Nephron (organoid): ENCODE results near the gene DBNDD2.

Experiments
- H3K27ac Mint-ChIP-seq, 3 experiments: 2 replicates each; pipeline ENCODE4 v1.8.0; 2020; ENCODE audit warnings: mixed read lengths in 3 of 3, mild to moderate bottlenecking in 2 of 3, moderate library complexity in 1 of 3
- H3K27me3 Mint-ChIP-seq: 2 replicates; pipeline ENCODE4 v1.8.0; 2021; ENCODE audit warnings: low read depth, mild to moderate bottlenecking, moderate library complexity, mixed read lengths
- H3K36me3 Mint-ChIP-seq: 2 replicates; pipeline ENCODE4 v1.8.0; 2020; ENCODE audit warnings: low read depth, mixed read lengths
- H3K4me1 Mint-ChIP-seq: 2 replicates; pipeline ENCODE4 v1.8.0; 2020; ENCODE audit warnings: mixed read lengths
- H3K4me3 Mint-ChIP-seq, 3 experiments: 2 replicates each; pipeline ENCODE4 v1.8.0; 2020; ENCODE audit warnings: mild to moderate bottlenecking in 3 of 3, mixed read lengths in 3 of 3, moderate library complexity in 2 of 3
- H3K9me3 Mint-ChIP-seq: 2 replicates; pipeline ENCODE4 v1.8.0; 2020; ENCODE audit warnings: mixed read lengths
- TF ChIP-seq, protein P1 (sequence below), 3 experiments: fragments of 200-600 bp; sonication (generic); IDR thresholded peaks; one replicate each; pipeline ENCODE4 v1.5.0; 2021; ENCODE audit warnings: antibody characterized with exemption in 3 of 3; ENCODE audit not compliant: unreplicated experiment in 3 of 3

DBNDD2 gene

GRCh38 chr20:45400346-45401031 is 7.6 kb upstream of the DBNDD2 start:
- Mint-ChIP-seq H3K27ac (no peak overlapping the region), H3K4me1 (no peaks in the 10 kb centered on the region), H3K27me3 (peaks cover 35% of the 10 kb centered on the region), H3K4me3 (no peak overlapping the region), H3K36me3 (peaks cover 53% of the 10 kb centered on the region), H3K9me3 (peaks cover 30% of the 10 kb centered on the region)
- TF ChIP-seq, protein P1, sequence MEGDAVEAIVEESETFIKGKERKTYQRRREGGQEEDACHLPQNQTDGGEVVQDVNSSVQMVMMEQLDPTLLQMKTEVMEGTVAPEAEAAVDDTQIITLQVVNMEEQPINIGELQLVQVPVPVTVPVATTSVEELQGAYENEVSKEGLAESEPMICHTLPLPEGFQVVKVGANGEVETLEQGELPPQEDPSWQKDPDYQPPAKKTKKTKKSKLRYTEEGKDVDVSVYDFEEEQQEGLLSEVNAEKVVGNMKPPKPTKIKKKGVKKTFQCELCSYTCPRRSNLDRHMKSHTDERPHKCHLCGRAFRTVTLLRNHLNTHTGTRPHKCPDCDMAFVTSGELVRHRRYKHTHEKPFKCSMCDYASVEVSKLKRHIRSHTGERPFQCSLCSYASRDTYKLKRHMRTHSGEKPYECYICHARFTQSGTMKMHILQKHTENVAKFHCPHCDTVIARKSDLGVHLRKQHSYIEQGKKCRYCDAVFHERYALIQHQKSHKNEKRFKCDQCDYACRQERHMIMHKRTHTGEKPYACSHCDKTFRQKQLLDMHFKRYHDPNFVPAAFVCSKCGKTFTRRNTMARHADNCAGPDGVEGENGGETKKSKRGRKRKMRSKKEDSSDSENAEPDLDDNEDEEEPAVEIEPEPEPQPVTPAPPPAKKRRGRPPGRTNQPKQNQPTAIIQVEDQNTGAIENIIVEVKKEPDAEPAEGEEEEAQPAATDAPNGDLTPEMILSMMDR (IDR thresholded peaks at IDR 0.05; ENCODE audit: unreplicated experiment in 3 of 3): no peak

- Mint-ChIP-seq H3K4me3 (no peak overlapping the region), H3K27me3 (peaks cover 53% of the 10 kb centered on the region), H3K36me3 (peaks cover 44% of the 10 kb centered on the region), H3K4me1 (no peaks in the 10 kb centered on the region), H3K27ac (no peak overlapping the region), H3K9me3 (peaks cover 30% of the 10 kb centered on the region)
- TF ChIP-seq, protein P1 (IDR thresholded peaks at IDR 0.05; ENCODE audit: unreplicated experiment in 3 of 3): no peak
These were observed 5.1 kb upstream of the DBNDD2 start for GRCh38 chr20:45402946-45403345.

GRCh38 chr20:45404438-45404837 is 3.7 kb upstream of the DBNDD2 start:
- Mint-ChIP-seq H3K36me3 (peaks cover 33% of the 10 kb centered on the region), H3K27ac (peak overlapping the region in 1 of 3 experiments; percentile 32), H3K27me3 (peaks cover 61% of the 10 kb centered on the region), H3K9me3 (peaks cover 23% of the 10 kb centered on the region), H3K4me1 (no peaks in the 10 kb centered on the region), H3K4me3 (peak overlapping the region; percentile 77 to 80 (median 79))
- TF ChIP-seq, protein P1 (IDR thresholded peaks at IDR 0.05; ENCODE audit: unreplicated experiment in 3 of 3): no peak

DNA sequence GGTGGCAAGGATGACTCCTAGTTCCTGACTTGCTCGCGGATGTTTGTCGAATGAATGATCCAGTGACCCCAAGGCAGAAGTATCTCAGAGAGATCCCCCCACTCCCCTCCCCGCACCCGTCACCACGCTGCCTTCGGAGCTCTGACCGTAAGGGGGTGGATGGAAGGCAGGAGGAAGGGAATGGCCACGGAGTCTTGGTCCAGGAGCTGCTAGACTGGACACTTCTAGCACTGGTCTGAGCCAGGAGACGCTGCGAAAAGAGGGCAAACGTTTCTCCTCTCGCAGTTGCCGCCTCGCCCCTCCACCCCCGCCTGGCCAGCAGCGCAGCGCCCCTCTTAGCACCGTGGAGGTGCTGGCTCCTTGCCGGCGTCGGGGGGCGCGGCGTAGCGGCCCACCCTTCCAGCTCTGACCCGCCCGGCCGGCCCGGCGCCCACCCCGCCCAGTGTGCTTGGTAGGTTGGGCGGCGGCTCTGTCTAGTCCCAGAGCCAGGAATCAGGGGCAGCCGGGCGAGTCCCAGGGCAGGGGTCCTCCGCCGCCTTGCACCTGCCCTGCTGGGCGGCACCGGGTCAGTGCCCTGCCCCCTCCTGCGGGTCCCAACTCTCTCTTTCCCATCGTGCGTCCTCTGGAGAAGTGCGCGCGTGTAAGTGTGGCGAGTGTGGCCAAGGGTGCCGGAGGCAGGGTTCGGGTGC is 2.4 kb upstream of the DBNDD2 start:
- peaks cover 20% of the 10 kb centered on the region for H3K36me3 Mint-ChIP-seq

GRCh38 chr20:45406260-45407066 is 1.6 kb upstream of the DBNDD2 start:
- H3K4me3 Mint-ChIP-seq: peak overlapping the region; percentile 82 to 85 (median 84)
- H3K4me1 Mint-ChIP-seq: no peaks in the 10 kb centered on the region
- peaks cover 10% of the 10 kb centered on the region for H3K9me3 Mint-ChIP-seq

More for the DNA sequence above, 2.4 kb upstream of the DBNDD2 start:
- H3K4me3 Mint-ChIP-seq: peak overlapping the region; percentile 79 to 86 (median 83)
- H3K27me3 Mint-ChIP-seq: peaks cover 66% of the 10 kb centered on the region
- TF ChIP-seq, protein P1 (IDR thresholded peaks at IDR 0.05; ENCODE audit: unreplicated experiment in 3 of 3): no peak
- H3K4me1 Mint-ChIP-seq: no peaks in the 10 kb centered on the region
- H3K27ac Mint-ChIP-seq: no peak overlapping the region
- H3K9me3 Mint-ChIP-seq: peaks cover 11% of the 10 kb centered on the region

More at GRCh38 chr20:45406260-45407066, 1.6 kb upstream of the DBNDD2 start:
- Mint-ChIP-seq H3K36me3 (peaks cover 17% of the 10 kb centered on the region), H3K27ac (no peak overlapping the region), H3K27me3 (peaks cover 66% of the 10 kb centered on the region)
- TF ChIP-seq, protein P1 (IDR thresholded peaks at IDR 0.05; ENCODE audit: unreplicated experiment in 3 of 3): no peak
